Measurements from ENCODE around the gene SMYD3. TPM values are rescaled to one million over a fixed set of nuclear protein-coding genes. Genes with fewer than 3 reads are reported as not detected.
"Not testable (repeated sequence)": the region's sequence is repeated elsewhere in the genome, so short reads cannot be mapped to it uniquely, and the experiment has no call there.

The SMYD3 gene
- total and polyA plus RNA-seq, 2 donors = 22.0 to 27.0 TPM

DNA sequence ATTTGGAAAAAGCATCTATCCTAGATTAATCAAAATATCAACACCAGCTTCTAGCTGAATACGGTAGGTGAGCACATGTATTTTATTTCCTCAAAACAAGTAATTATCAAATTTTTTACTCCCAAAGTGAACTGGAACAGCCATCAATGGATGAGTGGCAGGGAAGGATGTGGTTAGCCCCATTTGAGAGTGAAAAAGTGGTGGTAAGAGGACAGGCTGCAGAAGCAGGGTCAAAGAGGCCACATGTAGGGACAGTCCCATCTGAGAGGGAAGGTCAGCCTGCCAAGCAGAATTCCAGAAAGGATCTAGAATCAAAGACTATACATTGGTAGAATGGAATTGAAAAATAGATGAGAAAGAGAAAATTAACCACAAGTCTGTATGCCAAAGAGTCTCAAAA lies 163.8 kb downstream of the SMYD3 start:
- H3K36me3 ChIP-seq (ENCODE audit: control insufficient read depth in 2 of 2, insufficient read depth in 2 of 2, low read length in 1 of 2) = no peaks in the 10 kb centered on the region
- H3K27ac ChIP-seq (ENCODE audit: low read depth in 1 of 2, low read length in 1 of 2) = no peak overlapping the region
- no peaks in the 10 kb centered on the region for H3K27me3 ChIP-seq (ENCODE audit: control insufficient read depth in 2 of 2, insufficient read depth in 1 of 2, low read length in 1 of 2)
- no peak overlapping the region for H3K4me3 ChIP-seq (ENCODE audit: low read length in 2 of 2)
- no peak for DNase-seq (ENCODE audit: low read depth in 6 of 9, low spot score in 9 of 9)
- WGBS = 99% methylated on average over 1 of the region's 1 CpG
- peaks cover 0 to 4% of the 10 kb centered on the region in 2 donors for H3K9me3 ChIP-seq (ENCODE audit: control insufficient read depth in 2 of 2, insufficient read depth in 1 of 2, low read length in 1 of 2)
- H3K4me1 ChIP-seq (ENCODE audit: control insufficient read depth in 2 of 2, insufficient read depth in 2 of 2, low read length in 2 of 2) = no peaks in the 10 kb centered on the region

GRCh38 chr1:246338546-246338945 lies 168.5 kb downstream of the SMYD3 start:
- no peak for DNase-seq (ENCODE audit: low read depth in 6 of 9, low spot score in 9 of 9)
- H3K9me3 ChIP-seq (ENCODE audit: control insufficient read depth in 2 of 2, insufficient read depth in 1 of 2, low read length in 1 of 2) = no peaks in the 10 kb centered on the region
- WGBS = 95% methylated on average over 4 of the region's 4 CpGs

GRCh38 chr1:246338098-246338497 lies 169.0 kb downstream of the SMYD3 start:
- WGBS = 94% methylated on average over 4 of the region's 4 CpGs
- H3K4me3 ChIP-seq (ENCODE audit: low read length in 2 of 2) = no peak overlapping the region
- no peaks in the 10 kb centered on the region for H3K9me3 ChIP-seq (ENCODE audit: control insufficient read depth in 2 of 2, insufficient read depth in 1 of 2, low read length in 1 of 2)
- no peaks in the 10 kb centered on the region for H3K4me1 ChIP-seq (ENCODE audit: control insufficient read depth in 2 of 2, insufficient read depth in 2 of 2, low read length in 2 of 2)
- no peaks in the 10 kb centered on the region for H3K27me3 ChIP-seq (ENCODE audit: control insufficient read depth in 2 of 2, insufficient read depth in 1 of 2, low read length in 1 of 2)
- DNase-seq (ENCODE audit: low read depth in 6 of 9, low spot score in 9 of 9) = no peak
- H3K36me3 ChIP-seq (ENCODE audit: control insufficient read depth in 2 of 2, insufficient read depth in 2 of 2, low read length in 1 of 2) = no peaks in the 10 kb centered on the region
- H3K27ac ChIP-seq (ENCODE audit: low read depth in 1 of 2, low read length in 1 of 2) = no peak overlapping the region

More at GRCh38 chr1:246338546-246338945, 168.5 kb downstream of the SMYD3 start:
- H3K4me3 ChIP-seq (ENCODE audit: low read length in 2 of 2) = no peak overlapping the region
- no peaks in the 10 kb centered on the region for H3K4me1 ChIP-seq (ENCODE audit: control insufficient read depth in 2 of 2, insufficient read depth in 2 of 2, low read length in 2 of 2)
- H3K36me3 ChIP-seq (ENCODE audit: control insufficient read depth in 2 of 2, insufficient read depth in 2 of 2, low read length in 1 of 2) = no peaks in the 10 kb centered on the region
- H3K27ac ChIP-seq (ENCODE audit: low read depth in 1 of 2, low read length in 1 of 2) = no peak overlapping the region
- no peaks in the 10 kb centered on the region for H3K27me3 ChIP-seq (ENCODE audit: control insufficient read depth in 2 of 2, insufficient read depth in 1 of 2, low read length in 1 of 2)

- H3K36me3 ChIP-seq (ENCODE audit: control insufficient read depth in 2 of 2, insufficient read depth in 2 of 2, low read length in 1 of 2) = no peaks in the 10 kb centered on the region
- no peak for DNase-seq (ENCODE audit: low read depth in 6 of 9, low spot score in 9 of 9)
- no peaks in the 10 kb centered on the region for H3K27me3 ChIP-seq (ENCODE audit: control insufficient read depth in 2 of 2, insufficient read depth in 1 of 2, low read length in 1 of 2)
- 95% methylated on average over 5 of the region's 5 CpGs for WGBS
- H3K4me3 ChIP-seq (ENCODE audit: low read length in 2 of 2) = no peak overlapping the region
- H3K27ac ChIP-seq (ENCODE audit: low read depth in 1 of 2, low read length in 1 of 2) = no peak overlapping the region
- H3K9me3 ChIP-seq (ENCODE audit: control insufficient read depth in 2 of 2, insufficient read depth in 1 of 2, low read length in 1 of 2) = no peaks in the 10 kb centered on the region
- no peaks in the 10 kb centered on the region for H3K4me1 ChIP-seq (ENCODE audit: control insufficient read depth in 2 of 2, insufficient read depth in 2 of 2, low read length in 2 of 2)
Observed at GRCh38 chr1:246335151-246335550, 171.9 kb downstream of the SMYD3 start.

GRCh38 chr1:246333855-246334254 lies 173.2 kb downstream of the SMYD3 start:
- Histone ChIP-seq H3K4me3 (ENCODE audit: low read length in 2 of 2) (no peak overlapping the region), H3K4me1 (ENCODE audit: control insufficient read depth in 2 of 2, insufficient read depth in 2 of 2, low read length in 2 of 2) (no peaks in the 10 kb centered on the region), H3K27me3 (ENCODE audit: control insufficient read depth in 2 of 2, insufficient read depth in 1 of 2, low read length in 1 of 2) (no peaks in the 10 kb centered on the region), H3K27ac (ENCODE audit: low read depth in 1 of 2, low read length in 1 of 2) (no peak overlapping the region), H3K36me3 (ENCODE audit: control insufficient read depth in 2 of 2, insufficient read depth in 2 of 2, low read length in 1 of 2) (no peaks in the 10 kb centered on the region), H3K9me3 (ENCODE audit: control insufficient read depth in 2 of 2, insufficient read depth in 1 of 2, low read length in 1 of 2) (no peaks in the 10 kb centered on the region)
- 86% methylated on average over 1 of the region's 1 CpG for WGBS
- no peak for DNase-seq (ENCODE audit: low read depth in 6 of 9, low spot score in 9 of 9)

GRCh38 chr1:246332078-246332477 lies 175.0 kb downstream of the SMYD3 start:
- Histone ChIP-seq H3K9me3 (ENCODE audit: control insufficient read depth in 2 of 2, insufficient read depth in 1 of 2, low read length in 1 of 2) (no peaks in the 10 kb centered on the region), H3K27me3 (ENCODE audit: control insufficient read depth in 2 of 2, insufficient read depth in 1 of 2, low read length in 1 of 2) (no peaks in the 10 kb centered on the region), H3K36me3 (ENCODE audit: control insufficient read depth in 2 of 2, insufficient read depth in 2 of 2, low read length in 1 of 2) (no peaks in the 10 kb centered on the region), H3K4me1 (ENCODE audit: control insufficient read depth in 2 of 2, insufficient read depth in 2 of 2, low read length in 2 of 2) (no peaks in the 10 kb centered on the region), H3K27ac (ENCODE audit: low read depth in 1 of 2, low read length in 1 of 2) (no peak overlapping the region), H3K4me3 (ENCODE audit: low read length in 2 of 2) (no peak overlapping the region)
- WGBS = 97% methylated on average over 1 of the region's 1 CpG
- no peak for DNase-seq (ENCODE audit: low read depth in 6 of 9, low spot score in 9 of 9)

GRCh38 chr1:246329900-246330299 lies 177.2 kb downstream of the SMYD3 start:
- Histone ChIP-seq H3K9me3 (ENCODE audit: control insufficient read depth in 2 of 2, insufficient read depth in 1 of 2, low read length in 1 of 2) (no peaks in the 10 kb centered on the region), H3K36me3 (ENCODE audit: control insufficient read depth in 2 of 2, insufficient read depth in 2 of 2, low read length in 1 of 2) (no peaks in the 10 kb centered on the region), H3K27me3 (ENCODE audit: control insufficient read depth in 2 of 2, insufficient read depth in 1 of 2, low read length in 1 of 2) (no peaks in the 10 kb centered on the region), H3K4me1 (ENCODE audit: control insufficient read depth in 2 of 2, insufficient read depth in 2 of 2, low read length in 2 of 2) (no peaks in the 10 kb centered on the region), H3K4me3 (ENCODE audit: low read length in 2 of 2) (no peak overlapping the region), H3K27ac (ENCODE audit: low read depth in 1 of 2, low read length in 1 of 2) (no peak overlapping the region)
- 97% methylated on average over 4 of the region's 4 CpGs for WGBS
- peak in 1 of 9 donors; percentile 23 for DNase-seq (ENCODE audit: low read depth in 6 of 9, low spot score in 9 of 9)

DNA sequence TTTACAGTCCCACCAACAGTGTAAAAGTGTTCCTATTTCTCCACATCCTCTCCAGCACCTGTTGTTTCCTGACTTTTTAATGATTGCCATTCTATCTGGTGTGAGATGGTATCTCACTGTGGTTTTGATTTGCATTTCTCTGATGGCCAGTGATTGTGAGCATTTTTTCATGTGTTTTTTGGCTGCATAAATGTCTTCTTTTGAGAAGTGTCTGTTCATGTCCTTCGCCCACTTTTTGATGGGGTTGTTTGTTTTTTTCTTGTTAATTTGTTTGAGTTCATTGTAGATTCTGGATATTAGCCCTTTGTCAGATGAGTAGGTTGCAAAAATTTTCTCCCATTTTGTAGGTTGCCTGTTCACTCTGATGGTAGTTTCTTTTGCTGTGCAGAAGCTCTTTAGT lies 177.8 kb downstream of the SMYD3 start:
- H3K27ac ChIP-seq (ENCODE audit: low read depth in 1 of 2, low read length in 1 of 2); H3K27me3 ChIP-seq (ENCODE audit: control insufficient read depth in 2 of 2, insufficient read depth in 1 of 2, low read length in 1 of 2); DNase-seq (ENCODE audit: low read depth in 6 of 9, low spot score in 9 of 9); H3K4me3 ChIP-seq (ENCODE audit: low read length in 2 of 2); H3K4me1 ChIP-seq (ENCODE audit: control insufficient read depth in 2 of 2, insufficient read depth in 2 of 2, low read length in 2 of 2); H3K36me3 ChIP-seq (ENCODE audit: control insufficient read depth in 2 of 2, insufficient read depth in 2 of 2, low read length in 1 of 2); H3K9me3 ChIP-seq (ENCODE audit: control insufficient read depth in 2 of 2, insufficient read depth in 1 of 2, low read length in 1 of 2): not testable (repeated sequence)
- WGBS = no CpG with 5 or more reads among the region's 1 CpG

GRCh38 chr1:246324711-246325110 lies 182.4 kb downstream of the SMYD3 start:
- DNase-seq (ENCODE audit: low read depth in 6 of 9, low spot score in 9 of 9) = no peak
- H3K27ac ChIP-seq (ENCODE audit: low read depth in 1 of 2, low read length in 1 of 2) = no peak overlapping the region
- over 99% methylated on average over 12 of the region's 12 CpGs for WGBS
- H3K27me3 ChIP-seq (ENCODE audit: control insufficient read depth in 2 of 2, insufficient read depth in 1 of 2, low read length in 1 of 2) = no peaks in the 10 kb centered on the region
- H3K36me3 ChIP-seq (ENCODE audit: control insufficient read depth in 2 of 2, insufficient read depth in 2 of 2, low read length in 1 of 2) = no peaks in the 10 kb centered on the region
- no peaks in the 10 kb centered on the region for H3K4me1 ChIP-seq (ENCODE audit: control insufficient read depth in 2 of 2, insufficient read depth in 2 of 2, low read length in 2 of 2)
- H3K9me3 ChIP-seq (ENCODE audit: control insufficient read depth in 2 of 2, insufficient read depth in 1 of 2, low read length in 1 of 2) = no peaks in the 10 kb centered on the region
- H3K4me3 ChIP-seq (ENCODE audit: low read length in 2 of 2) = no peak overlapping the region

GRCh38 chr1:246324033-246324432 lies 183.0 kb downstream of the SMYD3 start:
- not testable (repeated sequence) for H3K4me3 ChIP-seq (ENCODE audit: low read length in 2 of 2); DNase-seq (ENCODE audit: low read depth in 6 of 9, low spot score in 9 of 9); H3K27ac ChIP-seq (ENCODE audit: low read depth in 1 of 2, low read length in 1 of 2); H3K9me3 ChIP-seq (ENCODE audit: control insufficient read depth in 2 of 2, insufficient read depth in 1 of 2, low read length in 1 of 2); H3K4me1 ChIP-seq (ENCODE audit: control insufficient read depth in 2 of 2, insufficient read depth in 2 of 2, low read length in 2 of 2); H3K27me3 ChIP-seq (ENCODE audit: control insufficient read depth in 2 of 2, insufficient read depth in 1 of 2, low read length in 1 of 2); H3K36me3 ChIP-seq (ENCODE audit: control insufficient read depth in 2 of 2, insufficient read depth in 2 of 2, low read length in 1 of 2)
- WGBS = 98% methylated on average over 17 of the region's 17 CpGs

All from thymus (tissue), 11 donors.